ENCODE results near the gene PDZK1IP1. TPM values are rescaled to one million over a fixed set of nuclear protein-coding genes. Genes with fewer than 3 reads are reported as not detected.
"Not testable (repeated sequence)": the region's sequence is repeated elsewhere in the genome, so short reads cannot be mapped to it uniquely, and the experiment has no call there.

Gene PDZK1IP1
- total RNA-seq, 1 donor = not detected

- H3K4me3 ChIP-seq (ENCODE audit: low read depth, low read length) = no peak overlapping the region
- DNase-seq (ENCODE audit: low read depth) = peak; percentile 63
- peak; percentile 100 for TF ChIP-seq CTCF (IDR thresholded peaks at IDR 0.05; ENCODE audit: insufficient read depth, low read length)
Observed at GRCh38 chr1:47175227-47175934, 14.5 kb downstream of the PDZK1IP1 start.

- no peak for DNase-seq (ENCODE audit: low read depth)
- no peak overlapping the region for H3K4me3 ChIP-seq (ENCODE audit: low read depth, low read length)
- TF ChIP-seq CTCF (IDR thresholded peaks at IDR 0.05; ENCODE audit: insufficient read depth, low read length) = no peak
Observed at GRCh38 chr1:47174656-47175020, 15.2 kb downstream of the PDZK1IP1 start.

- DNase-seq (ENCODE audit: low read depth) = no peak
- H3K4me3 ChIP-seq (ENCODE audit: low read depth, low read length) = no peak overlapping the region
- TF ChIP-seq CTCF (IDR thresholded peaks at IDR 0.05; ENCODE audit: insufficient read depth, low read length) = no peak
Observed at GRCh38 chr1:47172782-47173181, 17.1 kb downstream of the PDZK1IP1 start.

GRCh38 chr1:47164552-47164951, 25.3 kb downstream of the PDZK1IP1 start:
- H3K4me3 ChIP-seq (ENCODE audit: low read depth, low read length) = no peak overlapping the region
- no peak for TF ChIP-seq CTCF (IDR thresholded peaks at IDR 0.05; ENCODE audit: insufficient read depth, low read length)
- no peak for DNase-seq (ENCODE audit: low read depth)

- TF ChIP-seq CTCF (IDR thresholded peaks at IDR 0.05; ENCODE audit: insufficient read depth, low read length) = no peak
- H3K4me3 ChIP-seq (ENCODE audit: low read depth, low read length) = no peak overlapping the region
Observed at GRCh38 chr1:47161298-47162040, 28.4 kb downstream of the PDZK1IP1 start.

GRCh38 chr1:47160716-47161115, 29.1 kb downstream of the PDZK1IP1 start:
- H3K4me3 ChIP-seq (ENCODE audit: low read depth, low read length) = no peak overlapping the region
- no peak for DNase-seq (ENCODE audit: low read depth)
- TF ChIP-seq CTCF (IDR thresholded peaks at IDR 0.05; ENCODE audit: insufficient read depth, low read length) = no peak

More at GRCh38 chr1:47161298-47162040, 28.4 kb downstream of the PDZK1IP1 start:
- no peak for DNase-seq (ENCODE audit: low read depth)

GRCh38 chr1:47157957-47158356, 31.9 kb downstream of the PDZK1IP1 start:
- not testable (repeated sequence) for H3K4me3 ChIP-seq (ENCODE audit: low read depth, low read length); DNase-seq (ENCODE audit: low read depth)

GRCh38 chr1:47156457-47156856, 33.4 kb downstream of the PDZK1IP1 start:
- not testable (repeated sequence) for DNase-seq (ENCODE audit: low read depth); H3K4me3 ChIP-seq (ENCODE audit: low read depth, low read length)

- not testable (repeated sequence) for H3K4me3 ChIP-seq (ENCODE audit: low read depth, low read length); DNase-seq (ENCODE audit: low read depth)
Observed at GRCh38 chr1:47149162-47149561, 40.7 kb downstream of the PDZK1IP1 start.
